DMS79 treated with DMSO at 0.1 percent for 48 hours (cell line): ENCODE results near the gene LRP5.

Experiments used
- DNase-seq: peaks from one replicate; lab custom pipeline; 2025; lab: John Stamatoyannopoulos, UW

LRP5 gene

GRCh38 chr11:68312117-68312779 is at the start of gene LRP5:
Gene LRP5 (plus strand): TSS chr11:68312591. CDS start chr11:68312715, 124 bp downstream.
- DNase-seq = no peak

GRCh38 chr11:68263444-68264035 is 48.9 kb upstream of the LRP5 start:
- DNase-seq = no peak

- DNase-seq = no peak
Measured at GRCh38 chr11:68264244-68264643, 48.1 kb upstream of the LRP5 start.

GRCh38 chr11:68264741-68265540 is 47.5 kb upstream of the LRP5 start:
- DNase-seq = no peak

- DNase-seq = no peak
Measured at GRCh38 chr11:68266121-68266891, 46.1 kb upstream of the LRP5 start.

GRCh38 chr11:68266936-68267880 is 45.2 kb upstream of the LRP5 start:
- no peak for DNase-seq

- no peak for DNase-seq
Measured at GRCh38 chr11:68267881-68268240, 44.5 kb upstream of the LRP5 start.

- DNase-seq = no peak
Measured at GRCh38 chr11:68269414-68270081, 42.8 kb upstream of the LRP5 start.

- DNase-seq = no peak
Measured at GRCh38 chr11:68270196-68271022, 42.0 kb upstream of the LRP5 start.

GRCh38 chr11:68271023-68271780 is 41.2 kb upstream of the LRP5 start:
- peak; percentile 47 for DNase-seq

- peak; percentile 89 for DNase-seq
Measured at GRCh38 chr11:68271781-68272608, 40.4 kb upstream of the LRP5 start, which contains the start of gene C11orf24. Gene C11orf24 (minus strand): TSS chr11:68271973. CDS start chr11:68263767, 8,206 bp downstream.

- no peak for DNase-seq
Measured at GRCh38 chr11:68273026-68273738, 39.2 kb upstream of the LRP5 start.

- DNase-seq = no peak
Measured at GRCh38 chr11:68274306-68274705, 38.1 kb upstream of the LRP5 start.

GRCh38 chr11:68275721-68276507 is 36.5 kb upstream of the LRP5 start:
- DNase-seq = no peak

GRCh38 chr11:68276861-68277260 is 35.5 kb upstream of the LRP5 start:
- no peak for DNase-seq

- no peak for DNase-seq
Measured at GRCh38 chr11:68279676-68280075, 32.7 kb upstream of the LRP5 start.
